ENCODE measurements around the gene ENPP5.
"Not testable (repeated sequence)": the region's sequence is repeated elsewhere in the genome, so short reads cannot be mapped to it uniquely, and the experiment has no call there.

The ENPP5 gene

GRCh38 chr6:46184114-46184513 lies 13.3 kb upstream of the ENPP5 start:
- intact Hi-C loops (cut with DNase I) = no loop called here
- no peak for DNase-seq

- intact Hi-C loops (cut with DNase I) = no loop called here
- no peak for DNase-seq
Observed at GRCh38 chr6:46175976-46176375, 5.2 kb upstream of the ENPP5 start.

- DNase-seq = no peak
- intact Hi-C loops (cut with DNase I) = no loop called here
Observed at GRCh38 chr6:46175446-46175845, 4.7 kb upstream of the ENPP5 start.

- DNase-seq = no peak
- intact Hi-C loops (cut with DNase I) = loop anchor here (5.0 kb wide), 1 partner anchor 48 kb away; the partner anchor contains the start of gene ENPP4
Observed at GRCh38 chr6:46174904-46175303, 4.1 kb upstream of the ENPP5 start.

GRCh38 chr6:46172176-46172575 lies 1.4 kb upstream of the ENPP5 start:
- intact Hi-C loops (cut with DNase I) = loop anchor here (5.0 kb wide), 1 partner anchor 45 kb away; the partner anchor contains the start of gene ENPP4
- DNase-seq = no peak

GRCh38 chr6:46160102-46160501 lies 10.7 kb downstream of the ENPP5 start:
- intact Hi-C loops (cut with DNase I) = no loop called here
- DNase-seq = no peak

- intact Hi-C loops (cut with DNase I) = no loop called here
- no peak for DNase-seq
Observed at GRCh38 chr6:46159229-46159628, 11.6 kb downstream of the ENPP5 start.

- intact Hi-C loops (cut with DNase I) = no loop called here
- DNase-seq = no peak
Observed at GRCh38 chr6:46156701-46157100, 14.1 kb downstream of the ENPP5 start.

- intact Hi-C loops (cut with DNase I); DNase-seq: not testable (repeated sequence)
Observed at GRCh38 chr6:46149066-46149465, 21.7 kb downstream of the ENPP5 start.

- intact Hi-C loops (cut with DNase I) = no loop called here
- DNase-seq = no peak
Observed at GRCh38 chr6:46144270-46144669, 26.5 kb downstream of the ENPP5 start.

GRCh38 chr6:46138281-46138680 lies 32.5 kb downstream of the ENPP5 start:
- intact Hi-C loops (cut with DNase I) = no loop called here
- no peak for DNase-seq

GRCh38 chr6:46137387-46137786 lies 33.4 kb downstream of the ENPP5 start:
- intact Hi-C loops (cut with DNase I) = no loop called here
- no peak for DNase-seq

- DNase-seq = no peak
Observed at GRCh38 chr6:46136831-46137230, 33.9 kb downstream of the ENPP5 start.

GRCh38 chr6:46135176-46135575 lies 35.6 kb downstream of the ENPP5 start:
- intact Hi-C loops (cut with DNase I) = no loop called here
- no peak for DNase-seq

More at GRCh38 chr6:46136831-46137230, 33.9 kb downstream of the ENPP5 start:
- intact Hi-C loops (cut with DNase I) = no loop called here

GRCh38 chr6:46134216-46134615 lies 36.6 kb downstream of the ENPP5 start:
- DNase-seq = no peak
- intact Hi-C loops (cut with DNase I) = no loop called here

GRCh38 chr6:46131291-46131690 lies 39.5 kb downstream of the ENPP5 start:
- DNase-seq; intact Hi-C loops (cut with DNase I): not testable (repeated sequence)

- intact Hi-C loops (cut with DNase I) = no loop called here
Observed at GRCh38 chr6:46130666-46131065, 40.1 kb downstream of the ENPP5 start.

GRCh38 chr6:46129629-46130511 lies 40.9 kb downstream of the ENPP5 start, which contains the start of gene ENPP4:
Gene ENPP4, plus strand, starts transcription at chr6:46129989. Its CDS starts 9,595 bp downstream, at chr6:46139584.
- DNase-seq = peak; percentile 81 to 99 (median 89)

More at GRCh38 chr6:46130666-46131065, 40.1 kb downstream of the ENPP5 start:
- DNase-seq = no peak

GRCh38 chr6:46129291-46129628 lies 41.5 kb downstream of the ENPP5 start:
- no peak for DNase-seq
- intact Hi-C loops (cut with DNase I) = loop anchor here (5.0 kb wide), 1 partner anchor 43 kb away; the partner anchor contains the start of gene ENPP5

More at GRCh38 chr6:46129629-46130511, 40.9 kb downstream of the ENPP5 start, which contains the start of gene ENPP4:
- intact Hi-C loops (cut with DNase I) = loop anchor here (5.0 kb wide), 1 partner anchor 42 kb away; the partner anchor contains the start of gene ENPP5

GRCh38 chr6:46128476-46128875 lies 42.3 kb downstream of the ENPP5 start:
- intact Hi-C loops (cut with DNase I) = loop anchor here (5.0 kb wide), 1 partner anchor 44 kb away; the partner anchor contains the start of gene ENPP5
- DNase-seq = no peak

- DNase-seq; intact Hi-C loops (cut with DNase I): not testable (repeated sequence)
Observed at GRCh38 chr6:46119679-46120078, 51.1 kb downstream of the ENPP5 start.

GRCh38 chr6:46118836-46119235 lies 51.9 kb downstream of the ENPP5 start:
- no peak for DNase-seq
- intact Hi-C loops (cut with DNase I) = no loop called here

Measured in posterior cingulate gyrus (tissue), 11 donors.